HL-60 (cell line): ENCODE measurements around the gene ASB5.

Experiments used
- DNase-seq, 2 experiments: peaks; one replicate each; pipeline ENCODE4 v3.0.0-alpha.2; 2010 to 2020; ENCODE audit warnings: low read depth in 1 of 2, low spot score in 1 of 2
- H3K27ac ChIP-seq: fragments of 250-450 bp; sonication (Bioruptor Pico); replicated peaks from 2 replicates; pipeline ENCODE4 v1.5.1; 2020; ENCODE audit warnings: mild to moderate bottlenecking, moderate library complexity
- H3K27me3 ChIP-seq: fragments of 250-450 bp; sonication (Bioruptor Pico); 2 replicates; pipeline ENCODE4 v1.5.1; 2021; ENCODE audit warnings: mild to moderate bottlenecking, moderate library complexity; ENCODE audit not compliant: insufficient read depth, poor library complexity, severe bottlenecking
- H3K4me3 ChIP-seq: replicated peaks from 2 replicates; pipeline ENCODE4 v1.5.1; 2011; ENCODE audit warnings: mild to moderate bottlenecking, control low read depth, low read length; ENCODE audit not compliant: insufficient read depth
- CTCF ChIP-seq: IDR thresholded peaks from one replicate; pipeline ENCODE4 v1.5.1; 2011; ENCODE audit warnings: low read length, control low read depth, inconsistent platforms; ENCODE audit not compliant: insufficient read depth
- GABPA ChIP-seq: IDR thresholded peaks from 2 replicates; pipeline ENCODE4 v1.6.1; 2012; ENCODE audit warnings: low read depth
- POLR2AphosphoS5 ChIP-seq: IDR thresholded peaks from 2 replicates; pipeline ENCODE4 v1.6.1; 2012; ENCODE audit warnings: low read depth
- REST ChIP-seq: IDR thresholded peaks from 2 replicates; pipeline ENCODE4 v1.6.1; 2012; ENCODE audit warnings: low read depth; ENCODE audit not compliant: insufficient replicate concordance
- SPI1 ChIP-seq: IDR thresholded peaks from 2 replicates; pipeline ENCODE4 v1.6.1; 2012; ENCODE audit warnings: low read depth, mild to moderate bottlenecking, borderline replicate concordance

The ASB5 gene

GRCh38 chr4:176230836-176231235 lies 38.2 kb downstream of the ASB5 start:
- Histone ChIP-seq H3K27me3 (no peaks in the 10 kb centered on the region), H3K4me3 (no peak overlapping the region), H3K27ac (no peak overlapping the region)
- DNase-seq = no peak
- TF ChIP-seq CTCF (no peak), GABPA (no peak), REST (no peak), SPI1 (no peak), POLR2AphosphoS5 (no peak)

- H3K27me3 ChIP-seq = no peaks in the 10 kb centered on the region
- DNase-seq = no peak
- no peak overlapping the region for H3K4me3 ChIP-seq
- no peak overlapping the region for H3K27ac ChIP-seq
- TF ChIP-seq CTCF (no peak), POLR2AphosphoS5 (no peak), SPI1 (no peak), REST (no peak), GABPA (no peak)
Observed at GRCh38 chr4:176229645-176230044, 39.4 kb downstream of the ASB5 start.

GRCh38 chr4:176226736-176227135 lies 42.3 kb downstream of the ASB5 start:
- Histone ChIP-seq H3K27me3 (no peaks in the 10 kb centered on the region), H3K27ac (no peak overlapping the region), H3K4me3 (no peak overlapping the region)
- DNase-seq = no peak
- TF ChIP-seq GABPA (no peak), CTCF (no peak), SPI1 (no peak), POLR2AphosphoS5 (no peak), REST (no peak)
